NK-92 (cell line): ENCODE results near the gene CDHR1.

Source experiments
- DNase-seq: peaks from one replicate; lab custom pipeline; 2025; ENCODE audit not compliant: unreplicated experiment; lab: John Stamatoyannopoulos, UW

Gene CDHR1

DNA sequence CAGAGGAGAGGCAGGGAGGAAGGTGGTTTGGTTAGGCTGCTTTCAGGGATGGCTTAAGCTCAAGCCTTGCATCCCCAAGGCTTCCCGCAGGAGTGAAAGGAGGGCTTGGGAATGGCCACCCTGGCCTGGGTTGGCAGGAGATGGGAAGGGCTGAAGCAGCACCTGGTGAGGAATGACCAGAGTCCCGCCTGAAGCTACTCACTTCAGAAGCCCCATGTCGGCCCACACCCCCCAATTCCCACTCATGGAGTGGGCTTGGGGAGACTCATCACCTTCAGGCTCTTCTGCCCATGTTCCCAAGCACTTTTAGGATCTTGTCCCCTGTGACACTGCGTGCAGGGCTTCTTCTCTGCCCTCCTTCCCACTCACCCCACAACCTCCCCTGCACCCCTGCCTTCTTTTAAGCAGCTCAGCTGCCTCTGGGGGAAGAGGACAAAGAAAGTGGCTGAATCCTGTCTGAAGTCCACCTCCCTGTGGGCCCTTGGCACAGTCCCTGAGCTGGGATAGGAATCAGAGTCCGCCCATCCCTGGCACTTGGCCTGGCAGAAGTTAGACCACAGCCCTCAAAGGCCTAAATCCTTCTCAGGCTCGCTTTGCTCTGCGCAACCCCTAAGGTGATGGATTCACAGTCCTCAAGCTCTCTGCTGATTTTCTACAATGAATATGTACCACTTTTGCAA is 67.0 kb downstream of the CDHR1 start:
- no peak for DNase-seq

GRCh38 chr10:84262190-84262956 is 68.0 kb downstream of the CDHR1 start:
- DNase-seq = no peak

DNA sequence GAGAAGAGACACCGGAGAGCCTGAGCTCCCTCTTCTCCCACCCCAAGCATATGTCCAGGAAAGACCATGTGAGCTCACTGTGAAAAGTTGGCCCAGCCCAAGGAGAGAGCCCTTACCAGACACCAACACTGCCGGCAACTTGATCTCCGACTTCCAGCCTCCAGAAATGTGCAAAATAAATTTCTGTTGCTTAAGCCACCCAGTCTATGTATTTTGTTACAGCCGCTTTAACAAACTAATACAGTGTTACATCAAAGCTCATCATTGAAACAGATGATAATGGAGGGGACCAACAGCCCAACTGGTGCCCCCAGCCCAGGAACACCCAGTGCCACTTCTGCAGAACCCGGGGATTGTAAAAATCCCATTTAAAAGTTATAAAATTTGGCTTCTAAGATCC is 69.4 kb downstream of the CDHR1 start:
- no peak for DNase-seq

GRCh38 chr10:84264611-84265141 is 70.3 kb downstream of the CDHR1 start:
- no peak for DNase-seq

- DNase-seq = no peak
Measured at GRCh38 chr10:84265418-84265817, 71.1 kb downstream of the CDHR1 start.

GRCh38 chr10:84267503-84268126 is 73.3 kb downstream of the CDHR1 start:
- DNase-seq = no peak

DNA sequence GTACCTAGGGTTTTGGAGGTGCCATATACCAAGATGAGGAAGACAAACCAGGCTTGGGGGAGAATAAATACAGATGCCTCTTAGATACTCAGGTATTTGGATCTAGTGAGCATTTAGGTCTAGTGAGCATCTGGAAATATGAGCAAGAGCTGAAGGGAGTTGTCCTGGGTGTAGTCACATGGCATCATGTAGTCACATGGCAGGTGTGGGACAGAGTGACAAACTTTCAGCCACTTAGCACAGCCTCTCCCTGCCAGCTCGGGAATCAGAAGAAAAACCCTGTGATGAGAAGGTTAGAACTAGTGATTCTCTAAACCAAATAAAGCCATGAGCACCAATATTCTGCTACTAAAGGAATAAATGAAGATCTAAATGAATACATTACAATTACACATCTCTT is 74.8 kb downstream of the CDHR1 start:
- no peak for DNase-seq
